Mucosa of gallbladder (tissue), 1 donor: ENCODE results near the gene ZNF222. TPM values are rescaled to one million over a fixed set of nuclear protein-coding genes. Genes with fewer than 3 reads are reported as not detected.

ENCODE experiments used
- DNase-seq: peaks from one replicate; pipeline ENCODE4 v3.0.0-alpha.2; 2020; ENCODE audit warnings: low spot score
- total RNA-seq: library from RNA; stranded (reverse); gene quantifications from one replicate; pipeline ENCODE4 v1.2.1, GENCODE V29; 2021
- donor health status: DM: no; HTN: no; CAD: no.

ZNF222 gene
- total RNA-seq = 4.1 TPM

DNA sequence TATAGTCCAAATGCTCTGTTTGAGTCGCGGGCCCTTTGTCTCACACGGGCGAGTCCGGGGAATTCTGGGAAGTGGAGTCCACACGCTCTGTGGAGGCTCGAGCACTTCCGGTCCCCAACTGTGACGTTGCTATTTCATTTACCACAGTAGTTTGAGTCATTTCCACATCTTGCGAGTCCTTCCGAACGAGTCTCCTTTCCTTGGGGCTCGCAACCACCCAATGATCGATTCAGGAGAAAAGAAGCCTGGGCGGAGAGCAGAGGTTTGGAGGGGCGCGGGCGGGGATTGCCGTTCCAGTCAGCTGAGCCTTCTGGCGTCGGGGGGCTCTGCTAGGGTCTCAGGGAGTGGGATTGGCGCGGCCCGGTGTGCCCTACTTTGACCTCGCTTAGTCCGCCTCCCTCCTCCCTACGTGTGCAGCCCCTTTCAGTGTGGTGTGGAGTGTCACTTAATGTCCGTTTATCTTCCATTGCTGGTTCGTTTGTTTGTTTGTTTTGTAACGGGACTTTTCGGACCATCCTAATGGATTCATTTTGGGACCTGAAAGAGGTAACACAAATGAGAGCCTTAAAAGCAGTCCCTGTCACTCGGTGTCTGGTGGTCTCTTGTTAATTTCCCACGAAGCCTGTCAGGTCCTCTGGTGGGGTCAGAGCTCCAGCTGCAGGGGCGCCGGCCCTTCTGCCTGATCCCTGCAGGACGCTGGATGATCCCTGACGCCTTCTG is at the start of gene ZNF222:
ZNF222 (plus strand) TSS at position 163 of the 720 bp plus-strand sequence; CDS start at position 221, 58 bp downstream.
- peak; percentile 90 for DNase-seq

- DNase-seq = no peak
Measured at GRCh38 chr19:43976732-43977131, 48.4 kb upstream of the ZNF222 start.

DNA sequence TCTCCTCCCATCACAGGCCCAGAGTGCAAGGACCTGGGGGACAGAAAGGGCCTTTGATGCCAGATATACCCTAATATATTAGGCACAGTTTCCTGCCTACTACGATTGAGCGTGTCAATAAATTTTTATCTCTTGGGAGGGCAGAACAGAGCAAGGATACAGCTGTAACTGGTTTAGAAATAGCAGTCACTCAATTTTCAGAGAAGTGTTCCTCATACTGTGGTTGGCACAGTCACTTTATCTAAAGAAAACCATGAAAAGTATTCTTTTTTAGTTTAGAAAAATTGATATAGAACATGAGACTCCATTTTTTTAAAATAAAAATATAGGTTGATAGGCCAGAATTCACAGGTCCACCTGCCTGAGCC is 41.7 kb upstream of the ZNF222 start:
- no peak for DNase-seq

GRCh38 chr19:43983912-43984686 is 41.1 kb upstream of the ZNF222 start, which contains the start of gene ZNF155:
Gene ZNF155, plus strand, starts transcription at chr19:43984188. Its CDS starts 4,356 bp downstream, at chr19:43988544.
- DNase-seq = peak; percentile 95

GRCh38 chr19:43984687-43985000 is 40.5 kb upstream of the ZNF222 start:
- DNase-seq = no peak

DNA sequence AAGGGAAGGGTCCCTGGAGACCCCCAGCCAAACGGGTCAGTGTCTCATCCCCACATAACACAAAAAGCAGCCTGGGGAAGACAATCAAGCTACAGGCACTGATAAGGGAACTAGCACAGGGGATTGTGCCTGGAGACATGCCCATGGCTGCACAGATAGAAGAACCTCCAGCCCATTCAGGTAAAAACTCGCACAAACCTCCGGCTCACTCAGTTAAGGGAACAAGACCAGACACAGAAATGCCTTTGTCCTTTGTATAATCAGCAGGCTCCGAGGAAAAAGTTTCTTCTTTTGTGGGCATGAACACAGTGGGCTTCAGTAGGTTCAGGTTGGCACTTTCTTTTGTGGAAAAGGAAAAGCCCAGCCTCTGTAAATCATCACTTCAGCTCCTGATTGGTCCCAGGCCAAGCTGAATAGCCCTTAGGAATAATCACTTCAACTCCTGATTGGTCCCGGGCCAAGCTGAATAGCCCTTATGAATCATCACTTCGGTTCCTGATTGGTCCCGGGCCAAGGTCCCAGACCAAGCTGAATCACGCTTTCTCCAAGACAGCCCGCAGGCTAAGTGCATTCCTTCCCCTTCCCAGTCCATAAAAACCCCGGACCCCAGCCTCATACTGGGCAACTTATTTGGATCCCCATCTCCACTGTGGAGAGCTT is 27.4 kb upstream of the ZNF222 start:
- no peak for DNase-seq

- DNase-seq = no peak
Measured at GRCh38 chr19:44002212-44002565, 23.0 kb upstream of the ZNF222 start.

GRCh38 chr19:44002566-44003460 is 22.4 kb upstream of the ZNF222 start, which contains the start of gene ZNF230:
Gene ZNF230, plus strand, starts transcription at chr19:44002957. Its CDS starts 4,122 bp downstream, at chr19:44007079.
- peak; percentile 95 for DNase-seq

DNA sequence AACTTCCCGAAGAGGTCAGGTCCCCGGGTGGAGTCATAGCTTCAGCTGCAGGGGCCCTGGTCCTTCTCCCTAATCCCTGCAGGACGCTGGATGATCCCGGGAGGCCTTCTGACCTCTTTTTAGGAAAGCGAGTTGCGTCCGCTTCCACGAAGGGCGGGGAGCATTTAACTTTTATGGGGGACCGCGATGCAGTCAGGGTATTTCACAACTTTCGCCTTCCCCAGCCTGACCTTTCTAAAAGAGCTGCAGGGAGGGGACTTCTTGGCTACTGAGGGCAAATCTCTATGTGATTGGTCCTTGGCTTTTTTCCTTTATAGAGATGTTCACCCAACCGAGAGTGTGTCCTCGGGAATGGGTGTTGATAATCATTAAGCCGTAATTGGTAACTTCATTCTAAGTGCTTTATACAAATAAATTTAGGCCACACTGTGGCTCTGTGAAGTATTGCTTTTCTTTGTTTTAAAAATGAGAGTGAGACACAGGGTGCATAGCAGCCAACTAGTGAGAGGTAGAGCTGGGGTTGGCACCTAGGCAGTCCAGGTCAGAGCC is 21.6 kb upstream of the ZNF222 start:
- DNase-seq = no peak

- DNase-seq = no peak
Measured at GRCh38 chr19:44005973-44006372, 19.2 kb upstream of the ZNF222 start.

- no peak for DNase-seq
Measured at GRCh38 chr19:44007473-44007872, 17.7 kb upstream of the ZNF222 start.

DNA sequence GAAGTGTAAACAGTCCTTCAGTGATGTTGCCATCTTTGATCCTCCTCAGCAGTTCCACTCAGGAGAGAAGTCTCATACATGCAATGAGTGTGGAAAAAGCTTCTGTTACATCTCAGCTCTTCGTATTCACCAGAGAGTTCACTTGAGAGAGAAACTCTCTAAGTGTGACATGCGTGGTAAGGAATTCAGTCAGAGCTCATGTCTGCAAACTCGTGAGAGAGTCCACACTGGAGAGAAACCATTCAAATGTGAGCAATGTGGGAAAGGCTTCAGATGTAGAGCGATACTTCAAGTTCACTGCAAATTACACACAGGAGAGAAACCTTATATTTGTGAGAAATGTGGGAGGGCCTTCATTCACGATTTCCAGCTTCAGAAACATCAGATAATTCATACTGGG is 14.7 kb upstream of the ZNF222 start:
- DNase-seq = no peak

GRCh38 chr19:44019498-44019897 is 5.7 kb upstream of the ZNF222 start:
- no peak for DNase-seq

DNA sequence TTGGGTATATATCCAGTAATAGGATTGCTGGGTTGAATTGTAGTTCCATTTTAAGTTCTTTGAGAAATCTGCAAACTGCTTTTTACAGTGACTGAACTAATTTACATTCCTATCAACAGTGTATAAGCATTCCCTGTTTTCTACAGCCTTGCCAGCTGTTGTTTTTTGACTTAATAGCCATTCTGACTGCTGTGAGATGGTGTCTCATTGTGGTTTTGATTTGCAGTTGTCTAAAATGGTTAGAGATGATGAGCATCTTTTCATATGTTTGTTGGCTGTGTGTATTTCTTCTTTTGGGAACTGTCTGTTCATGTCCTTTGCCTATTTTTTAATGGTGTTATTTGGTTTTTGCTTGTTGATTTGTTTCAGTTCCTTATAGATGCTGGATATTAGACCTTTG is 4.0 kb upstream of the ZNF222 start:
- no peak for DNase-seq

GRCh38 chr19:44024900-44025216 is 321 bp upstream of the ZNF222 start:
- no peak for DNase-seq

- DNase-seq = no peak
Measured at GRCh38 chr19:44026622-44027021, 1.4 kb downstream of the ZNF222 start.

DNA sequence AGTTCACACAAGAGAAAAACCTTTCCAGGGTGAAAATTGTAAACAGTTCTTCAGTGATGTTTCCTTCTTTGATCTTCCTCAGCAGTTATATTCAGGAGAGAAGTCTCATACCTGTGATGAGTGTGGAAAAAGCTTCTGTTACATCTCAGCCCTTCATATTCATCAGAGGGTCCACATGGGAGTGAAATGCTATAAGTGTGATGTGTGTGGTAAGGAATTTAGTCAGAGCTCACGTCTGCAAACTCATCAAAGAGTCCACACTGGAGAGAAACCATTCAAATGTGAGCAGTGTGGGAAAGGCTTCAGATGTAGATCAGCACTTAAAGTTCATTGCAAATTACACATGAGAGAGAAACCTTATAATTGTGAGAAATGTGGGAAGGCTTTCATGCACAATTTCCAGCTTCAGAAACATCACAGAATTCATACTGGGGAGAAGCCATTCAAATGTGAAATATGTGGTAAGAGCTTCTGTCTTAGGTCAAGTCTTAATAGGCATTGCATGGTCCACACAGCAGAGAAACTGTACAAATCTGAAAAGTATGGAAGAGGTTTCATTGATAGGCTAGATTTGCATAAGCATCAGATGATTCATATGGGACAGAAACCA is 6.9 kb downstream of the ZNF222 start:
- DNase-seq = no peak

DNA sequence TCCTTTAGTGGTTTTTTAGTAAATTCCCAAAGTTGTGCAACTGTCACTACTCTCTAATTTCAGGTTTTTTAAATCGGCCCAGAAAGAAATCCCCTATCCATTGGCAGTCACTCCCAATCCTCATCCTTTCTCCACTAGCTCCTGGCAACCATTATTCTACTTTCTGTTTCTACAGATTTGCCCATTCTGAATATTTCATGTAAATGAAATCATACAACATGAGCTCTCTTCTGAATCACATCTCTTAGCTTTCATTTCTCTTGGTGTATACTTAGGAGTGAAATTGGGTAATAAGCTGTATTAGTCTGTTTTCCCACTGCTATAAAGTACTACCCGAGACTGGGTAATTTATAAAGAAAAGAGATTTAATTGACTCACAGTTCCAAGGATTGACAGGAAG is 17.0 kb downstream of the ZNF222 start:
- no peak for DNase-seq

GRCh38 chr19:44050740-44051649 is 25.8 kb downstream of the ZNF222 start:
- DNase-seq = peak; percentile 41
